ENCODE data around the gene GPR156.

GPR156 gene

DNA sequence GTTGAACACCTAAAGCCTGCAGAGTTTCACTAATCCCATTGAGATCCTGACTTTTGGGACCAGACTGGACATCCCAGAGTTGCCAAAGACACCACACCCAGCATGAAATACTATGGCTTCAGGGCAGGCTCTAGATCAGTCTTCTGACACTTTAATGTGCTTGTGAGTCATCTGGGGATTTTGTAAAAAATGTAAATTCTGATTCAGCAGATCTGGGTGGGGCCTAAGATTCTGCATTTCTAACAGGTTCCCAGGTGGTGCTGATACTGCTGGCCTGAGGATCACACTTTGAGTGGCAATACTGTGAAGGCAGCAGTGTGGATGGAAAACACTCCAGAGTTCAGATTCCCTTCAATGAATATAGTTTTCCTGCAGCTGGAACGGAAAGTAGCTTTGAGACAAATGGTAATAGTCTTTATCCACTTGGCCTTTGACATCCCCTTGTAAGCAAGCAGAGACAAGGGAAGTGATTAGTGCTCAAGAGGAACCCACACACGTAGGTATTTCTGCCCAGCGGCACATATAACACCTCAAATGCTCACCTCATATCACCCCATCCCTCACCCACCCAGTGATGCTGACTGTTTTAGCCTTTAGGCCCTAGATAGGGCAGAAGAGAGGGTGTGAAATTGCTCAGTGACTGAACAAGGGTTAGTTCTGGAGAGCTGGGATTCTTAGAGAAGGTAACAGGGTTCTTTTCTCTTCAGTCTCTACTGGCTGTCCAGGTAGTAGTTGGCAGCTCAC, 139.3 kb downstream of the GPR156 start:
- Mint-ChIP-seq H3K36me3 (no peaks in the 10 kb centered on the region), H3K27ac (no peak overlapping the region), H3K9me3 (no peaks in the 10 kb centered on the region), H3K27me3 (no peaks in the 10 kb centered on the region), H3K4me3 (no peak overlapping the region), H3K4me1 (no peaks in the 10 kb centered on the region)
- peak; percentile 55 for ATAC-seq

DNA sequence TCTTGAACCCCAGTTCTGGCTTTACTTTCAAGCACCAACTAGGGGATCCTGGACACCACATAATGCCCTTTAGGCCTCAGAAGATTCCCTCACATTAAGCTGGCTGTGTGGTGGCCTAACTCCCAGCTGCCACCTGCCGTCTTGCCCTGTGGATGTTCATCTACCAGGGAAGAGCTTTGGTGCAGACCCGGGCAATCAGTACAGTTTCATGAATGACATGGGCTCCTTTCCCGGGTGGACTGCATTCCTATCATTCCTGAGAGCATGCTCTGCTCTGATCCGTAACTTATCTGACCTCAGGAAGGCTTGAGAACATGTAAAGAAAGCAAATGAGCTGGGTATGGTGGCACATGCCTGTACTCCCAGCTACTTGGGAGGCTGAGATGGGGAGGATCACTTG, 140.8 kb downstream of the GPR156 start:
- Mint-ChIP-seq H3K4me1 (no peaks in the 10 kb centered on the region), H3K4me3 (no peak overlapping the region), H3K36me3 (no peaks in the 10 kb centered on the region), H3K9me3 (no peaks in the 10 kb centered on the region), H3K27ac (no peak overlapping the region), H3K27me3 (no peaks in the 10 kb centered on the region)
- no peak for ATAC-seq

DNA sequence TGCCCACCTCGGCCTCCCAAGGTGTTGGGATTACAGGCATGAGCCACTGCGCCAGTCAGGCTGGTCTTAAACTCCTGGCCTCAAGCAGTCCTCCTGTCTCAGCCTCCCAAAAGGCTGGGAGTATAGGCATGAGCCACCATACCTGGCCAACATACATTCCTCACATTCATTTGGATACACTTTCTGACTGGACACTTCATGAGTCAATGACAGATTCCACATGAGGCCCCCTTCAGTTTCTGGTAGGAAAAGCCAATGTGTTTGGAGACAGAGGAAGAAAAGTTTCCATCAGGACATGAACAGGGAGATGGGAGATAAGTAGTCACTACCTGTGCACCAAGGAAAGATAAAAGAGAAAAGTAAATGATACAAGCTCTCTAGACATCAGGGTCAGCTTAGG, 141.3 kb downstream of the GPR156 start:
- no peaks in the 10 kb centered on the region for H3K4me1 Mint-ChIP-seq
- ATAC-seq: no peak
- no peak overlapping the region for H3K4me3 Mint-ChIP-seq
- H3K9me3 Mint-ChIP-seq: no peaks in the 10 kb centered on the region
- H3K36me3 Mint-ChIP-seq: no peaks in the 10 kb centered on the region
- no peaks in the 10 kb centered on the region for H3K27me3 Mint-ChIP-seq
- no peak overlapping the region for H3K27ac Mint-ChIP-seq

DNA sequence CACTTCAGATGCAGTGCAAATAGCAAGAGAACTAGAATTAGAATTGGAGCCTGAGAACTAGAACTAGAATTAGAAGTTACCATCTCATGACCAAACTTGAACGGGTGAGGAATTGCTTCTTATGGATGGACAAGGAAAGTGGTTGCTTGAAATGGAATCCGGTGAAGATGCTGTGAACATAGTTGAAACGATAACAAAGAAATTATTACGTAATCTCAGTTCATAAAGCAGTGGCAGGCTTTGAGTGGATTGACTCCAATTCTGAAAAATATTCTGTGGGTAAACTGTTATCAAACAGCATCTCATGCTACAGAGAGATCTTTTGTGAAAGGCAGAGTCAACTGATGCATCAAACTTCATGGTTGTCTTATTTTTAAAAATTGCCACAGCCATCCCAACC, 142.8 kb downstream of the GPR156 start:
- Mint-ChIP-seq H3K36me3 (no peaks in the 10 kb centered on the region), H3K9me3 (no peaks in the 10 kb centered on the region), H3K27ac (no peak overlapping the region), H3K4me3 (no peak overlapping the region), H3K4me1 (no peaks in the 10 kb centered on the region), H3K27me3 (no peaks in the 10 kb centered on the region)
- no peak for ATAC-seq

DNA sequence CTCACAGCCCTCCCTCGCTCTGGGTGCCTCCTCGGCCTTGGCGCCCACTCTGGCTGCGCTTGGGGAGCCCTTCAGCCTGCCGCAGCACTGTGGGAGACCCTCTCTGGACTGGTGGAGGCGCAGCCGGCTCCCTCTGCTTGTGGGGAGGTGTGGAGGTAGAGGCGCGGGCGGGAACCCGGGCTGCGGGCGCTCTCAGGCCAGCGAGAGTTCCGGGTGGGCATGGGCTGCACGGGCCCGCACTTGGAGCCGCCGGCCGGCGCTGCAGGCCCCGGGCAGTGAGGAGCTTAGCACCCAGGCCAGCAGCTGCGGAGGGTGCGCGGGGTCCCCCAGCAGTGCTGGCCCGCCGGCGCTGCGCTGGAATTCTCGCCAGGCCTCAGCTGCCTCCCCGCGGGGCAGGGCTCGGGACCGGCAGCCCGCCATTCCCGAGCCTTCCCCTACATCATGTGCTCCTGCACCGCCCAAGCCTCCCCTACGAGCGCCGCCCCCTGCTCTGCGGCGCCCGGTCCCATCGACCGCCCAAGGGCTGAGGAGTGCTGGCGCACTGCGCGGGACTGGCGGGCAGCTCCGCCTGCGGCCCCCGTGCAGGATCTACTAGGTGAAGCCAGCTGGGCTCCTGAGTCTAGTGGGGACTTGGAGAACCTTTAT, 144.8 kb downstream of the GPR156 start:
- Mint-ChIP-seq H3K27ac (no peak overlapping the region), H3K9me3 (no peaks in the 10 kb centered on the region), H3K36me3 (no peaks in the 10 kb centered on the region), H3K27me3 (no peaks in the 10 kb centered on the region), H3K4me3 (no peak overlapping the region), H3K4me1 (no peaks in the 10 kb centered on the region)
- ATAC-seq: no peak

DNA sequence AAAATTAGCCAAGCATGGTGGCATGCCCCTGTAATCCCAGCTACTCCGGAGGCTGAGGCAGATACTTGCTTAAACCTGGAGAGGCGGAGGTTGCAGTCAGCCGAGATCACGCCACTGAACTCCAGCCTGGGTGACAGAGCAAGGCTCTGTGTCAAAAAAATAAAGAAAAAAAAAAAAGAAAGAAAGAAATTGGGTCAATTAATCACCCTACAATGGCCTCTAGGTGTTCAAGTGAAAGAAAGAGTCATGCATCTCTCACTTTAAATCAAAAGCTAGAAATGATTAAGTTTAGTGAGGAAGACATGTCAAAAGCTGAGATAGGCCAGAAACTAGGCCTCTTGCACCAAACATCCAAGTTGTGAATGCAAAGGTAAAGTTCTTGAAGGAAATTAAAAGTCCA, 145.9 kb downstream of the GPR156 start:
- no peak overlapping the region for H3K4me3 Mint-ChIP-seq

DNA sequence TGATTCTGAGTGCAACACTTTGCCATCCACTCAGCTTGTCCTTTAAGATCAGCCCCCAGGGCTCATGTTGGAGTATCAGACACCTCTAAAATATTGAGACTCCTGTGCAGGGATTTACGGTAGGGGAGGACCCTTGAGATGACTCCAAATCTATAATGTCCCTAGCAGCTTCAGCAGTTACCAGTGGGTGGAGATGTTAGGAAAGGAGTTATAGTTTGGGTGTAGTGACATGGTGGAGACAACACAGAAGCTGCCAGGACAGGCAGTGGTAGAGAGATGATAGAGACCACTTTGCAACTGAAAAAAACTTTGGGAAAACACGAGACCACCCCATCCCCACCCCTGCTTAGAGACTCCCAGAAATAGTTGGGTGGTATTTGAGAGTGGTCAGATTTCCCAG, 147.5 kb downstream of the GPR156 start:
- Mint-ChIP-seq H3K27me3 (no peaks in the 10 kb centered on the region), H3K27ac (no peak overlapping the region), H3K36me3 (no peaks in the 10 kb centered on the region), H3K9me3 (no peaks in the 10 kb centered on the region), H3K4me3 (no peak overlapping the region), H3K4me1 (no peaks in the 10 kb centered on the region)
- no peak for ATAC-seq

More for the DNA sequence above, 145.9 kb downstream of the GPR156 start:
- Mint-ChIP-seq H3K4me1 (no peaks in the 10 kb centered on the region), H3K27ac (no peak overlapping the region), H3K36me3 (no peaks in the 10 kb centered on the region), H3K9me3 (no peaks in the 10 kb centered on the region), H3K27me3 (no peaks in the 10 kb centered on the region)
- no peak for ATAC-seq

DNA sequence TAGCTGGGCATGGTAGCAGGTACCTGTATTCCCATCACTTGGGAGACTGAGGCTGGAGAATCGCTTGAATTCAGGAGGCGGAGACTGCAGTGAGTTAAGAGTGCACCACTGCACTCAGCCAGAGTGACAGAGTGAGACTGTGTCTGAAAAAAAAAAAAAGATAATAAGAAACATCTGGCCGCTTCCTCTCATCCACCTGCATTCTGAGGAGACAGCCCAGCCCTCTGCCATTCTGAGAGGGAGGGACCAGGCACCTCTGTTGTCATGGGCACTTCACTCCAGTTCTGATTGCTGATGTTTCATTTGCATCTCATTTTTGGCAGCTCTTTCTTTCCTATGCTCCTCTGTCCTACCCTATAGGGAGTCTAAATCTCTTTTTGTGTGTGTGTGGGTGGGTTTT, 154.4 kb downstream of the GPR156 start:
- H3K4me1 Mint-ChIP-seq: no peaks in the 10 kb centered on the region
- ATAC-seq: no peak
- no peaks in the 10 kb centered on the region for H3K36me3 Mint-ChIP-seq
- no peaks in the 10 kb centered on the region for H3K9me3 Mint-ChIP-seq
- no peaks in the 10 kb centered on the region for H3K27me3 Mint-ChIP-seq
- H3K27ac Mint-ChIP-seq: no peak overlapping the region
- H3K4me3 Mint-ChIP-seq: no peak overlapping the region

DNA sequence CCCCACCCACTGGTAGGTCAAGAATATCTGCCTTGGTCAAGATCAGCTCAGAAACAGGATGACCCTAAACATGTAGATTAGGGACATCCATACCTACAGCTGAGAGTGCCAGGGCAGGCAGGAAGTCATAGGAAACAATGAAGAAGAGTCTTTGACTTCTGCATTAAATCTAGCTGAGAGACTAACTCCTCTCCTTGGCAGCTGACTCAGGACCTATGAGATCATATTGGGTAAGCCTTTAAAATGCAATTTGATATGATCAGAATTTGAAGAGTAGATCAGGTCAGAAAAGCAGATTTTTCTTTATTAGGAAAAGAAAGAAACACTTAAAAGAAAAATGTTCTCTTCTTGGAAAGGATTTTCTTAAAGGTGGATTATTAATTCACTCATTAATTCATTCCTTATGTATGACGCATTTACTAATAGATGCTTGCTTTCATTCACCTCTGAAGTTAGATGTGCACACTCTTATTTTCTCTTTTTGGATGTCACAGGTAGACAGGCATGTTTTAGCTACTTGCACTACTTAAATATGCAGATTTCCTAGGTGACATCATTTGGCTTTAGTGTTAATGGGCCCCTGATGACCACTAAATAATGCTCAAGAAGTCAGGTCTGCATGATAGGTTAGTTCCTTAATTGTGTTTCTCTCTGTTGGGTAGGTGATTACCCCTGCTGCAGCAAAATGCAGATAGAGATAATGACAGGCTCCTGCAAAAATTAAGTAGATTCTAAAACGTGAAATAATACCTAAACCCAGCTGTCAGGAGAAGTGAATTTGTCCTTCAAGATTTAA, 155.1 kb downstream of the GPR156 start:
- Mint-ChIP-seq H3K27ac (no peak overlapping the region), H3K9me3 (no peaks in the 10 kb centered on the region), H3K4me1 (no peaks in the 10 kb centered on the region), H3K36me3 (no peaks in the 10 kb centered on the region), H3K27me3 (no peaks in the 10 kb centered on the region), H3K4me3 (no peak overlapping the region)
- no peak for ATAC-seq

DNA sequence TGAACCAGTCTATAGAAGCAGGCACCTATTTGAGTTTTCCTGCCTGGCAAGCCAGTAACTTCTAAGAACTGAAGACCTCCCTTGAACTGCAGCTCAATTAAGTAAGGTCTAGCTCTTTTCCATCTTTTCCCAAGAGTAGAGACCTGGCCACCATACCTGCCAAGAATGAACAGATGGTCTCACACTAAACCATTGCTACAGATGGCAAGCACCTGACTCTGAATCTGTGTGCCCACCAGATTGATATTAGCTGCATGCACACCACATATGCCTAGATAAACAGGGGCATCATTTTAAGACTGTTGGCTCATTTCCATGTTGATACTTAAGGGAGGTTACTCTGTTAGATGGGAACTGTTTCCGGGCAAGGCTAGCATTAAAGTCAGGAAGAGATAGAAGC, 156.0 kb downstream of the GPR156 start:
- Mint-ChIP-seq H3K27ac (no peak overlapping the region), H3K27me3 (no peaks in the 10 kb centered on the region), H3K4me1 (no peaks in the 10 kb centered on the region), H3K9me3 (no peaks in the 10 kb centered on the region), H3K4me3 (no peak overlapping the region), H3K36me3 (no peaks in the 10 kb centered on the region)
- no peak for ATAC-seq

DNA sequence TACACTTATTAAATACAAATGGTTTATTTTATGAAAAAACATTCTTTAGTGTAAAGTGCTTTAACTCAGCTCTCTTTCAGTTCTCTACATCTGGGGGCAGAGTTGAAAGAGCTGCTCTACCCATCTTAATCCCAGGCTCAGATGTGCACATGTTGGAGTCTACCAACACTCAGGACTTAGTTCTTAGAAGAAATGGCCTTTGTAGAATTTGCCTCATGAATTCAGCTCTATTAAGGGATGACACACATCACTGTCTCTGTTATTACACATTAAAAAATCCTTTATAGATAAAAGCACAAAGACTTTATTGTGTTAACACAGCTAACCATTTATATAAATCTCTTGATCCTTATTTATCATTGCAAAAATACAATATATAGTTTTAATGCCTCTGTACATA, 159.0 kb downstream of the GPR156 start:
- Mint-ChIP-seq H3K9me3 (peaks cover 5% of the 10 kb centered on the region), H3K4me1 (no peaks in the 10 kb centered on the region), H3K36me3 (no peaks in the 10 kb centered on the region), H3K27me3 (no peaks in the 10 kb centered on the region), H3K4me3 (no peak overlapping the region), H3K27ac (no peak overlapping the region)
- no peak for ATAC-seq

DNA sequence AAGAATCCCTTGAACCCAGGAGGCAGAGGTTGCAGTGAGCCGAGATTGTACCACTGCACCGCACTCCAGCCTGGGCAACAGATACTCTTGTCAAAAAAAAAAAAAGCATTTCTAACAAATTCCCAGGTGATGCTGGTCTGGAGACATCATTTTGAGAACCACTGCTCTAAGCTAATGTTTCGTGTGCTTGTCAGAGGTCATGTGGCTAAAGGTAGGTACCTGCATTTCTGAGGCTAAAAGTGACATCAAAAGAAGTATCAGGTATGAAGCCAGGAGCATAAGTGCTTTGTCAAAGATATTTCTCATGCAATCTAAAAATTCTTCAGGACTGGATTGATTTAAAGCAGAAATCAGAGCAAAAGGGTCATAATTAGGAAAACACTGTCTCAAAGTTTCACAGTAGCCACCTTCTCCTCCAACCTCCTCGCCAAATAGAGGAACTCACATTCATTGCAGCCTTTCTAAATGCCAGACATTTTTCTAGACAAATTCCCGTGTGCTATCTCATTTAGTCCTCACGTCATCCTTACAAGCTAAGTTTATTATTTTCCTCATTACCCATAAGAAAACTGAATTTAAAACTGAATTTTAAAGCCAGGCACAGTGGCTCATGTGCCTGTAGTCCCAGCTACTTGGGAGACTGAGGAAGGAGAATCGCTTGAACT, 165.0 kb downstream of the GPR156 start:
- H3K4me3 Mint-ChIP-seq: no peak overlapping the region

More for the DNA sequence above, 165.0 kb downstream of the GPR156 start:
- Mint-ChIP-seq H3K27ac (no peak overlapping the region), H3K4me1 (no peaks in the 10 kb centered on the region), H3K36me3 (peaks cover 5% of the 10 kb centered on the region), H3K9me3 (peaks cover 11% of the 10 kb centered on the region), H3K27me3 (no peaks in the 10 kb centered on the region)
- ATAC-seq: no peak
